GM19438 (cell line): Measurements from ENCODE around the gene FAM171A1.
"Not testable (repeated sequence)": the region's sequence is repeated elsewhere in the genome, so short reads cannot be mapped to it uniquely, and the experiment has no call there.

Experiments used
- ATAC-seq: cut with Tn5 transposase; IDR thresholded peaks from one replicate; pipeline ENCODE4 v1.9.1; 2021; ENCODE audit warnings: low read depth; ENCODE audit not compliant: unreplicated experiment

The FAM171A1 gene

DNA sequence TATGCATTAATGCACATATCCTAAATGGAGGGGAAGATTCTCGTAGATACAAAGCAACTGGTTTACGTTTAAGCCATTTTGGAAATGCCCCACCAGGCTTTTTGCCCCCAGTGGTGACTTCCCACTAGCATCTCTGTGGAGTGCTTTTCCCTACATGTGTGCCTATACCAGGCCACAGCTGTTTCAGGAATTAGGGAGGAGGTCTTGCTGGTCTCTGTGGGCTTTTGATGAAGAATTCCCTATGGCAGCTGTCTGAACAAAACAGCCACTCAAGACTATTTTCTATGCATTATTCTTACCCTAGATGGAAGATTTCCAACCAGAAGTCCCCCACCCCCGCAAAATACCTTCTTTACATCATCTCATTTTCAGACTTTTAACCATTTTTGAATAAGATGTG is 150.6 kb downstream of the FAM171A1 start:
- no peak for ATAC-seq

DNA sequence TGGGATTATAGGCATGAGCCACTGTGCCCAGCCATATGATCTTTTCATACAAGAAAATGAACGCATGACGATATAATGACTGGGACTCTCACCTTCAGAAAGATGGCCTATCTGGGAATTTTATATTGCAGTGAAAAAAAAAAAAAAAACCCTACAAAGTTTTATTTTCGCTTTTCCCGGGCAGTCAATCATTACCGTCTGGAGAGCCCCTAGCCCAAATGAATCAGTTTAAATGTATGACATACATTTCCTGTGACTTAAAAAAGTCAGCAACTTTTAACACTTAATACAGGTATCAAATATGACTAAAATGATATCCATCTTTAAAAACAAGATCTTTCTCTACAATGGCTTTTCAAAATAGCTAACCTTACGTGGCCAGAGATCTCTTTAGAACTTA is 154.4 kb downstream of the FAM171A1 start:
- no peak for ATAC-seq

DNA sequence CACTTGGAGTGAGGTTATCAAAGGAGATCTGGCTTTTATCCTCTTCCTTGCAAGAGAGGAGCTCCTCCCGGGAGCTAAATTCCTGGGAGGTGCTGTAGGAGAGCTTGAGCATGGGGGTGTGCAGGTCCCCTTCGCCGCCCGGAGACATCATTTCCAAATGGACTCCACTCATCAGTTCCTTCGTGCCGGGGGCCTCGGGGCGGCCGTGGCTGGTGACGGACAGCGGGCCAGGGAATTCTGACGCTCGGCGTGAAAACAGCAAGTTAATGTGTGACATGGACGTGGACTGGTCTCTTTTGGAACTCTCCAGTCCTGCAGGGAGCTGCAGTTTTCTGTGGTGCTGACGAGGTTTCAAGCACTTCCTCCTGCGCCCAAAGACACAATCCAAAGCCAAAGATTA is 156.9 kb downstream of the FAM171A1 start:
- no peak for ATAC-seq

DNA sequence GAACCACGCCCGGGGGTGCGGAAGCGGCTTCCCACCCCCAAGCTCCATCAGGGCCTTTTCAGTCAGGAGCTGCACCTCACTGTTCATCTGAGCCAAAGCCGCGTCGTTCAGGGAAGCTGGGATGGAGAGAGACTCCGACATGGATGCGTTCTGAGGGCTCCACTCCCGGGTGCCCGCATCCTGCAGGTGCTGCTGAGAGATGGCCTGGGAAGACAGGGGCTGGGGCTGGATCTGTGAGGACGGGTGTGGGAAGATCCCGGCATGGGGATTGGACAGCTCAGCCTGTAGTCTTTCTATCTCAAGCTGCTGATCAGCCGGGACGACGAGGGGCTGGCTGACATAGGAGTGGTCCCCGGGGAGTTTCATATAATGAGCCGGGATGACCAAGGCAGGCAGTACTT is 157.6 kb downstream of the FAM171A1 start:
- ATAC-seq, result no peak

DNA sequence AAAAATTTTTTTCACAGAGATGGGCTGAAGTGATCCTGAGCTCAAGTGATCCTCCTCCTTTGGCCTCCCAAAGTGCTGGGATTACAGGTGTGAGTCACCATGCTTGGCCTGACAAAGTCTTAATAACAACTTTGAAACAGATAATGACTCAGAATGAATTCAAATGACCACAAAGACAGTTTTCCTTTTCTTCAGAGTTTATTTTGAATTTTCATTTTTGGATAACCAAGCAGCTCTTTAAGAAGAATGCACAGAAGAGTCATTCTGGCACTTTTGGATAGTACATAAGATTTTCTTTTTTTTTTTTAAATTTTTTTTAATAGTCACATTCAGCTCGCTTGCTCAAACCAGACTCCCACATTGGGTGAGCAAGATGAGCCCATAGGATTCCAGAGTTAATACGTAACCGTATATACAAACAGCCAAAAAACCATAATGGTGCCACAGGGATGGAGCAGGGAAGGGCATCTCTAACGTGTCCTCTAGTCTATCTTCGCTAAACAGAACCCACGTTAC is 159.6 kb downstream of the FAM171A1 start:
- ATAC-seq, result no peak

DNA sequence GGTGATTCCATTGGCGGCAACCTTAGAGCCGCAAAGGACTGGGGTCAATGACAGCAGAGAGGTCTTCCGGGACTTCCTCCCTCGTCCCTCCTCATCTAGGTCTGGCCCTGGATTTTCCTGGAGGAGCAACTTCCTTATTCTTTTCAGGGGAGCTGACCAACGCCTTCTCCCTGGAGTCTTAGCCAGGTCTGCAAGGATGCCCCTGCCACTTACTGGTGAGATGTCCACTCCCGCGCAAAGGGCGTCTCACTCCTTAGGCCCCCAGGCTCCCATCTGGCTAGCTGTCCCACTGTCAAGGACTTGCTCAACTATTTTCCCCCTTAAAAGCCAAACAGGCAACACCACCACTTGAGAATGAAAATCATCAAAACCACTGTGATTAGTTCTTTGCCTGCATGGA is 160.6 kb downstream of the FAM171A1 start:
- no peak for ATAC-seq

DNA sequence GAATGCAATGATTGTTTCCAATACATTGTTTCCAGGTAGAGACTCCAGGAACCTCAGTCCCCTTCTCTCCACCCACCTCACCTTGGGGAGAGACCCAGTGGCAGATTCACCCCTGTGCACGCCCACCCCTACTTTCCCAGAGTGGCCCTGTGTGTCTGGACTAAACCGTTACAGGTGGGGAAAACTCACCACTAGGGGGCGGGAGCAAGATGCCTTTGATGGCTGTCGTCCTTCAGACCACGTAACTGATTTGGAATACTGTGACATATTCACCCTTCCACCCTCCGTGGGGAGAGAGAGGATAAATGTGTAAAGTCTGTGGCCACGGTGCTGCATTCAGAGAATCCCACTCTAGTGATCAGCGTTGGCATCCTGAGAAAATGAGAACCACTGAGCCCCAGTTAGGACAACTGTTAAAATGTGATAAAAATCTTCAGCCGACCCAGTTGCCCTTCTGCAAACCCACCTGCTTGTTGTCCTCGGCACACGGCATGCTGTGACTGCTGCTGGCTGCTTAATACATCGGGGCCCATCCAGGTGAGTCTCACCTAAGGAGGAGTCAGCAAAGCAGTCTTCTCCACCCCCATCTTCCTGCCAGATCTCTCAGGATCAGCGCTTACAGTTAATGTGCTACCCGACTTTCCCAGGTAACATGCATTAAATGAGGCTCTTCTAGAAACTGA is 161.1 kb downstream of the FAM171A1 start:
- ATAC-seq, result peak; percentile 60

DNA sequence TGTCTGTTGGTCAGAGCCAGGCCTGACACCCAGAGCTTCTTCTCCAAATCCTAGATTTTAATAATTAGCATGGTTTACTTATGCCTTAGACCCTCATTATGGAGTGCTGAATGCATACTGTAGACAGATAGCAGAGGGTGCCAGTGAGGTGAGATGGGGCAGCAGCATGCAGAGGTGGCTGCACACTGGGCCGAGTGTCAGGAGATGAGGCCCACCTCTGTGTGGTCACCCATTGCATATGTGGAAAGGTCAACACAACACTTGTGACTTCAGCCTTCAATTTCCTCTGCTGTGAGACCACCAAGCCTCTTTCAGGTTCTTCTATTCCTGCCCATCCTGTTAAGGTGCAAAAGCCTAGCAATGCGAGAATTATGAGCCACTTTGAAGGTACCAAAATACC is 162.9 kb downstream of the FAM171A1 start:
- ATAC-seq, result no peak

DNA sequence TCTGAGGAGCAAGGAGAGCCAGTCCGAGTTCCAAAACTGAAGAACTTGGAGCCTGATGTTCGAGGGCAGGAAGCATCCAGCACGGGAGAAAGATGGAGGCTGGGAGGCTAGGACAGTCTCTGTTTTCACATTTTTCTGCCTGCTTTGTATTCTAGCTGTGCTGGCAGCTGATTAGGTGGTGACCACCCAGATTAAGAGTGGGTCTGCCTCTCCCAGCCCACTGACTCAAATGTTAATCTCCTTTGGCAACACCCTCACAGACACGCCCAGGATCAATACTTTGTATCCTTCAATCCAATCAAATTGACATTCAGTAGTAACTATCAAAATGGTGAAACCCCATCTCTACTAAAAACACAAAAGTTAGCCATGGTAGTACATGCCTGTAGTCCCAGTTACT is 163.7 kb downstream of the FAM171A1 start:
- ATAC-seq, result not testable (repeated sequence)

DNA sequence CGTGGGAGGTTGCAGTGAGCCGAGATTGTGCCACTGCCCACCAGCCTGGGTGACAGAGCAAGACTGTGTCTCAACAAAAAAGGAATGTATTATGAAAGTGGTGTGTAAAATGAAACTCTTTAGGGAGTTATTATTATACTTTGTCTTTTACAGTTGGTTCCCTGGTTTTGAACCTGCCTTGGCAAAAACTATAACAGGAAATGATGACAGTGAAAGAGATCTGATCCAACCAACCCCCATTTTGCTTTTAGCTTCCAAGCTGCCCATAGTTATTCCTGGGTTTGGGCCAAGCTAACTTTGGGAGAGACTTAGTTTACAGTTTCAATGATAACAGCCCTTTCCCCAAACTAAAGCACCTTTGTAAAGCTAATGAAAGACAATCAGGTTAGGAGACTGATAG is 168.4 kb downstream of the FAM171A1 start:
- no peak for ATAC-seq

DNA sequence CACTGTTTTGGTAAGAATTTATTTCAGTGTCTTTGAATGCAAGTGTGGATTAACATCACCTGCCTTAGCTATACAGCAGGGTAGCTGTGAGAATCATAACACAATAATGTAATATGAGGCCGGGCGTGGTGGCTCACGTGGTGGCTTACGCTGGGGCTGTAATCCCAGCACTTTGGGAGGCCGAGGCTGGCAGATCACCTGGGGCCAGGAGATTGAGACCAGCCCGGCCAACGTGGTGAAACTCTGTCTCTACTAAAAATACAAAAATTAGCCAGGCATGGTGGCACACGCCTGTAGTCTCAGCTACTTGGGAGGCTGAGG is 168.8 kb downstream of the FAM171A1 start:
- ATAC-seq, result not testable (repeated sequence)

DNA sequence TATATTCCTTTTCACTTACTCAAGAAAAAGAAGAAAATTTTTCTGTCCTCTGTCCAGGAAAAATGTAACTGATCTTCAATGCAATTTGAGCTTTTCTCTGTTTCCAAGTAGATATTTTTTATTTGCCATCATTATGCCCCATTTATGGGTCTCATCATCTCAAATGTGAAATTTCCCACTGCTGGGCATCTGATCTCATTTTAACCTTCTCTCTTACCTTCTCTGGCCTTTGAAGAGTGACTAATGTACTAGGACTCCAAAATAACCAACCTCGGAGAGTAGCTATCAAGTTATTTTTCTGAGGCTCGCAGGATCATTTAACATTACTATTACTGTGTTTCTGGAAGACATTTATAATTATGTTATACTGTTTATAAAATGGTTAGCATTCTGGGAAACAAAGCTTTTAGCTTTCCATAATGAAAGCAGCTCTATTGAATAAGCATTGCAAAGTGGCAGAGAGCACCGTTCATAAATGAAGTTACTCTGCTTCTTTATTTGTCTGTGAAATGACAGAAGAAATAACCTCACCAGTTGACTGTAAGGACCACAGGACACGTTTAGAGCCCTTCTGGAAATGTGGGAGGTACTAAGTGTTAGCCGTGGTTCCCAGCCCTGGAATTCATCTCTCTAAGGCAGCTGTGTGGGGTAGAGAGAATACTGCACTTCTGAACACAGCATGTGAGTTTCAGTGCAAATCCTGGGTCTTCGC is 169.3 kb downstream of the FAM171A1 start:
- no peak for ATAC-seq

DNA sequence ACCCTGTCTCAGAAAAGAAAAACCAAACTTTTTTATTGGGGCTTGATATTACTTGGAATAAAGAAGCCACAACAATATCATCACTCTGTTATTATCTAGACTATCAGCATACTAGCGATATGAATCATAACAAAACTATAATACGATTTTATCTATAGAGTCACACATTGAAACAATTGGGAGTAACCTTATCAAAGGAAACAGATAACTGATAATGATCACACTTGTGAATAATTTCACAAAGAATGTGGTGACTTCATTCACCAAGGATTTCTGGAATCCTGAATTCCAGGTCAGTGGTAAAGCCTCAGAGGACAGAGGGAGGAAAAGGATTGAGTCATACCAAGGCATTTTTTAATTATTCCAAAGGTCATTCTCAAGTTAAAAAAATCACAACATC is 170.5 kb downstream of the FAM171A1 start:
- ATAC-seq, result no peak

DNA sequence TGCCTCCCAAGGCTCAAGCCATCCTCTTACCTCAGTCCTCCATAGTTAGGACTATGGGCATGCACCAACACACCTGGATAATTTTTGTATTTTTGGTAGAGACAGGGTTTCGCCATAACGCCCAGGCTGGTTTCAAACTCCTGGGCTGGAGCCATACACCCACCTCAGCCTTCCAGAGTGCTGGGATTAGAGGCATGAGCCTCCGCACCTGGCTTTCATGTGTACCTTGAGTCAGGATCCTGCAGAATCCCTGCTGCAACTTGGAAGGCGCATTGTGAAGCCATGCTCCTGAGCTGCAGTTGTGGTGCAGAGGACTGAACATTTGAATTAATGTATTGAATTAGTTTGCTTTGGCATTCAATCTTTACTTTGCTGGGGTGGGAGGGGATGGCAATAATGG is 173.2 kb downstream of the FAM171A1 start:
- ATAC-seq, result no peak

DNA sequence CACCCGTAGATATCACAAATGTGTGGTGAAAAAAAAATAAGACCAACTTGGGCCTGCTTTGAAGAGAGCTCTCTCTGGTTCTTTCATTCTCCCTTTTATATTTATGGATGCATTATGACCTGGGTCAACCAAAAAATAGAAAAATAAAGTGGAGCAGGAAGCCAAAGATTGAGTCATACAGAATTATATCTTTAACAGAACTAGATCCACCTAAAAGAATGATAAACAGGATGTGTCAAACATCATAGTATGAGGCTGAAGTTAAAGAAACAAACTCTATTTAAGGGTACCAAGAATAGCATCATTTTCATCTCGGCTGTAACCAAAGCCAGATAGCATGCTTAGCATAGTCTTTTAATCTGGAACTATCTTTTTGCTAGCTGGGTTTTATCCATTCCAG is 173.8 kb downstream of the FAM171A1 start:
- ATAC-seq, result no peak

DNA sequence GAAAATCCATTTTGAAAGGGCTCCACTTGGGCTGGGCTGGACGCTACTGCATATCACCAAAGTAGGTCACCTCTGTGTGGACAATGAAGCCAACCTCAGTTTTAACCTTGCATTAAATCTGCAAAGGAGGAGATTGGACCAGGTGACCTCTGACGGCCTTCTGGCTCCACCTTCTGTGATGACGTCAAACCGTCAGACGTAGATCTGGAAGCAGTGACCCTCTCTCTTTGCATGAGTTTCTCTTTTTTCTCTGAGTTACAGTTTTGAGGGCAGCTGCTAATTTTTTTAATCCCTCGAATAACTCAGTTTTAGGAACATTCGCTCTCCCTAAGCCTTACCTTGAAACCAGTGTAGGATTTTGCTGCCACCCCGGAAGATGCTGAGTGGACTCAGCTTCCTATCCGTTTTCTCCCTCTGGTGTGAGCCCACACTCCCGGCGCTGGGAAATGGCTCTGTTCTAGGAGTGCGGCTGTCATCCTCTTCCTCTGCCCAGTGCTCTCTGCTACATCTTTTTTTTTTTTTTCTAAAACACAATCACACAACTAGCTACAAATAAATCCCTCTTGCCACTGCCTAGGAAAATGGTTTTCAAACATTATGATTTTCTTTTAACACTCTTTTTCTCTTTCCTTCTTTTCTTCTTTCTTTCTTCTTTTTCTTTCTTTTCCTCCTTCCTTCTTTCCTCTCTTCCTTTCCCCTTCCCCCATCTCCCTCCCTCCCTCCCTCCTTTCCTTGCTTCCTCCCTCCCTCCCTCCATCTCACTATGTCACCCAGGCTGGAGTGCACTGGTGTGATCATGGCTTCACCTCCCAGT is 174.9 kb downstream of the FAM171A1 start:
- no peak for ATAC-seq

DNA sequence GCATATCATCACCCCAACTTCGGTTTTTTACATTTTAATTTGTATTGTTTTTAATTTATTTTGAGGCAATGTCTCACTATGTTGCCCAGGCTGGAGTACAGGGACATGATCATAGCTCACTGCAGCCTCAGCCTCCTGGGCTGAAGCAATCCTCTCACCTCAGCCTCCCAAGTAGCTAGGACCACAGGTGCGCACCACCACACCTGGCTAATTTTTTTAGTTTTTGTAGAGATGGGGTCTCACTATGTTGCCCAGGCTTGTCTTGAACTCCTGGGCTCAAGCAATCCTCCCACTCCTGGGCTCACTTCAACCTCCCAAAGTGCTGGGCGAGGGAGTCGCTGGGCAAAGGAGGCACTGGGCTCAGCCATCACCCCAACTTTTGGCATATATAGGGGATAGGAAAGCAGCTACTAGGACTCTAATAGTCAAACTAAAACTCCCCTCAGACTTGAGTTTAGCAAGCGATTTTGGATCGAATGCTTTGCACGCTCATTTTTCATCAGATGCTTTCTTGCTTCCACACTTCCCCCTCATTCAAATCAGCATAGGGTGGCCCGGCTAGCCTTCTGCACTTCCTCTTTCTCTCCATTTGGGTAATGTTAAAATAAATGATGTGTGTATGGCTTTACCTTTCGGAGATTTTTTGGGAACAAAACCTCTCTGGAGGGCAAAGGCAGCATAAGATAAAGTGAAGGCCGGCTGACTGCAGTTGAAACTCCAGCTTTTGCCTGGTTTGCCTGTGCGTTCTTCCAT is 181.8 kb downstream of the FAM171A1 start:
- no peak for ATAC-seq

DNA sequence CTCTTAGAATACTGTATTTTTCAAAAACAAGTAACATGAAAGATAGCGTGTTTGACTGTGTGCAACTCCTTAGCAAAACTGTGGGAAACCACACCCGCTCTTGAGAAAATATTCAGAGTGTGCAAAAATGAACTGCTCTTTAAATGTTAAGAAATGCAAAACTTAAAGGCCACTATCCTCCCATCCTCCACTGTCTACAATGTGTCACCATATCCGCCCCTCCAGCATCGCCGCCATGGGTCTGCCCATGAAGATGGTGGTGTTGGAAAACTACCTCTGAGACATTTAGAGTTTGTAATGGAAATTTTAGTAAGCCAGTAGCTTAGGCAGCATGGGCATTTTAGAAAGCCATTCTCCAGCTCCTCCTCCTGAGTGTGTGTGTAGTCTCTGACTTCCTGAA is 182.5 kb downstream of the FAM171A1 start:
- no peak for ATAC-seq

DNA sequence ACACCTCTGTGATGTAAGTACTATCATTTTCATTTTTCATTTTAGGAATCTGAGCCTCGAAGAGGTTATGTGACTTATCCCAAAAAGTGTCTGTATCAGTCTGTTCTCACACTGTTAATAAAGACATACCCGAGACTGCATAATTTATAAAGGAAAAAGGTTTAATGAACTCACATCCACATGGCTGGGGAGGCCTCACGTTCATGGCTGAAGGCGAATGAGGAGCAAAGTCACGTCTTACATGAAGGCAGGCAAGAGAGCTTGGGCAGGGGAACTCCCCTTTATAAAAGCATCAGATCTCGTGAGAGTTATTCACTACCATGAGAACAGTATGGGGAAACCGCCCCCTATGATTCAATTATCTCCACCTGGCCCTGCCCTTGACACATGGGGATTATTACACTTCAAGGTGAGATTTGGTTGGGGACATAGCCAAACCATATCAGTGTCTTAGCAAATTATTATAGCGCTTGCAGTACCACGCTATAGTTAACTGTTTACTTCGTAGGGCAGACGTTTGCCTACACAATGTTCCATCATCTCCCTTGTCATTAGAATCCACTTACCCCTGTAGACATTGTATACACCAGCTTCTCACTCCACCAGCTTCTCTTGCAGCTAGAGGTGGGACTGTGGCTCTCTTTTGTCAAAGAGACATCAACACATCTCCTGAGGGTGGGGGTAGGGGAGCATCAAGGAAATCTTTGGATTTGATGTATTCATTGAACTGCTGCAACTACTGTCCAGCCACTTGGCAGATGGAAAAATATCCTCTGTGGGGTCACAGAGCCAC is 187.2 kb downstream of the FAM171A1 start:
- ATAC-seq, result no peak
